Breast epithelium (tissue), 3 donors: ENCODE results near the gene TET2.

ENCODE experiments used
- CTCF ChIP-seq, 3 donors: fragments of 450-650 bp; IDR thresholded peaks; one replicate each; pipeline ENCODE4 v1.5.1; 2016 to 2017; ENCODE audit warnings: antibody characterized with exemption in 3 of 3, mild to moderate bottlenecking in 3 of 3, moderate library complexity in 3 of 3
- POLR2AphosphoS5 ChIP-seq, 3 donors: sonication (generic); formaldehyde crosslinking; IDR thresholded peaks; one replicate each; pipeline ENCODE4 v1.6.1; 2017; ENCODE audit warnings: antibody characterized with exemption in 3 of 3

- TF ChIP-seq CTCF (IDR thresholded peaks at IDR 0.05) (no peak), POLR2AphosphoS5 (IDR thresholded peaks at IDR 0.05) (no peak)
Measured at GRCh38 chr4:105145903-105146275, 787 bp upstream of the TET2 start.
